ENCODE data around the gene DCANP1.

Gene DCANP1

GRCh38 chr5:135440916-135441315, 6.2 kb downstream of the DCANP1 start:
- no peak for DNase-seq

- DNase-seq = no peak
Observed at GRCh38 chr5:135439231-135440205, 7.6 kb downstream of the DCANP1 start.

- DNase-seq = no peak
Observed at GRCh38 chr5:135438636-135439221, 8.4 kb downstream of the DCANP1 start.

- no peak for DNase-seq
Observed at GRCh38 chr5:135437796-135438560, 9.2 kb downstream of the DCANP1 start.

GRCh38 chr5:135437422-135437795, 9.7 kb downstream of the DCANP1 start:
- DNase-seq = no peak

GRCh38 chr5:135436951-135437418, 10.2 kb downstream of the DCANP1 start:
- DNase-seq = no peak

GRCh38 chr5:135435467-135436330, 11.4 kb downstream of the DCANP1 start:
- no peak for DNase-seq

GRCh38 chr5:135434591-135435466, 12.3 kb downstream of the DCANP1 start:
- DNase-seq = no peak

GRCh38 chr5:135433681-135434426, 13.3 kb downstream of the DCANP1 start:
- DNase-seq = no peak

GRCh38 chr5:135432113-135432512, 15.0 kb downstream of the DCANP1 start:
- DNase-seq = no peak

GRCh38 chr5:135430135-135430437, 17.1 kb downstream of the DCANP1 start:
- no peak for DNase-seq

- DNase-seq = no peak
Observed at GRCh38 chr5:135429301-135430134, 17.6 kb downstream of the DCANP1 start.

GRCh38 chr5:135428586-135428985, 18.6 kb downstream of the DCANP1 start:
- no peak for DNase-seq

GRCh38 chr5:135426102-135427082, 20.8 kb downstream of the DCANP1 start:
- DNase-seq = no peak

GRCh38 chr5:135425641-135426040, 21.5 kb downstream of the DCANP1 start:
- no peak for DNase-seq

GRCh38 chr5:135423846-135424168, 23.3 kb downstream of the DCANP1 start:
- no peak for DNase-seq

GRCh38 chr5:135423146-135423845, 23.9 kb downstream of the DCANP1 start:
- DNase-seq = no peak

GRCh38 chr5:135422419-135422818, 24.7 kb downstream of the DCANP1 start:
- no peak for DNase-seq
